GM12865 (cell line): ENCODE data around the gene GPM6B.

Source experiments
- DNase-seq: peaks from one replicate; pipeline ENCODE4 v3.0.0; 2010; ENCODE audit warnings: low read depth
- H3K4me3 ChIP-seq: 2 replicates; pipeline ENCODE4 v1.5.1; 2011; ENCODE audit warnings: mild to moderate bottlenecking, low read depth, low read length, control low read depth
- TF ChIP-seq, protein P1 (sequence below): IDR thresholded peaks from 2 replicates; pipeline ENCODE4 v1.5.1; 2011; ENCODE audit warnings: low read length, control low read depth, low read depth, inconsistent platforms; ENCODE audit not compliant: insufficient read depth; ENCODE audit errors: missing control alignments

Gene GPM6B

GRCh38 chrX:13761606-13762414, 55.1 kb downstream of the GPM6B start:
- H3K4me3 ChIP-seq: no peak overlapping the region
- TF ChIP-seq, protein P1, sequence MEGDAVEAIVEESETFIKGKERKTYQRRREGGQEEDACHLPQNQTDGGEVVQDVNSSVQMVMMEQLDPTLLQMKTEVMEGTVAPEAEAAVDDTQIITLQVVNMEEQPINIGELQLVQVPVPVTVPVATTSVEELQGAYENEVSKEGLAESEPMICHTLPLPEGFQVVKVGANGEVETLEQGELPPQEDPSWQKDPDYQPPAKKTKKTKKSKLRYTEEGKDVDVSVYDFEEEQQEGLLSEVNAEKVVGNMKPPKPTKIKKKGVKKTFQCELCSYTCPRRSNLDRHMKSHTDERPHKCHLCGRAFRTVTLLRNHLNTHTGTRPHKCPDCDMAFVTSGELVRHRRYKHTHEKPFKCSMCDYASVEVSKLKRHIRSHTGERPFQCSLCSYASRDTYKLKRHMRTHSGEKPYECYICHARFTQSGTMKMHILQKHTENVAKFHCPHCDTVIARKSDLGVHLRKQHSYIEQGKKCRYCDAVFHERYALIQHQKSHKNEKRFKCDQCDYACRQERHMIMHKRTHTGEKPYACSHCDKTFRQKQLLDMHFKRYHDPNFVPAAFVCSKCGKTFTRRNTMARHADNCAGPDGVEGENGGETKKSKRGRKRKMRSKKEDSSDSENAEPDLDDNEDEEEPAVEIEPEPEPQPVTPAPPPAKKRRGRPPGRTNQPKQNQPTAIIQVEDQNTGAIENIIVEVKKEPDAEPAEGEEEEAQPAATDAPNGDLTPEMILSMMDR: no peak
- DNase-seq: peak; percentile 78

GRCh38 chrX:13760426-13760825, 56.5 kb downstream of the GPM6B start:
- DNase-seq: no peak
- TF ChIP-seq, protein P1: no peak
- no peak overlapping the region for H3K4me3 ChIP-seq

GRCh38 chrX:13759152-13759718, 57.7 kb downstream of the GPM6B start:
- DNase-seq: peak; percentile 71
- H3K4me3 ChIP-seq: no peak overlapping the region
- TF ChIP-seq, protein P1: no peak

DNA sequence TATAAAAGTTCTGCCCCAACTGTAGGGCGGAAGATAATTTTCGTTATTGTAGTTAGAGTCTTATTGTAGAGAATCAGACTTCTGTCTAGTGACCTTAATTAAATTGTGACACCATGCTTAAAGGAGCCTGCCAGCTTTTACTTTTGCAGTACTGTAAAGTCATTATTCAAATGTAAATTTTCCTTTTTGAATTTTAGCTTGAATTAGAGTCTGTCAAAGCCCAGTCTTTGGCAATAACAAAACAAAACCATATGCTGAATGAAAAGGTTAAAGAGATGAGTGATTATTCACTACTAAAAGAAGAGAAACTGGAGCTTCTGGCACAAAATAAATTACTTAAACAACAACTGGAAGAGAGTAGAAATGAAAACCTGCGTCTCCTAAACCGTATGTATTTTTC, 60.5 kb downstream of the GPM6B start:
- no peak overlapping the region for H3K4me3 ChIP-seq
- TF ChIP-seq, protein P1: no peak
- DNase-seq: no peak

- H3K4me3 ChIP-seq: no peak overlapping the region
- TF ChIP-seq, protein P1: no peak
- DNase-seq: peak; percentile 51
These were observed 61.6 kb downstream of the GPM6B start for GRCh38 chrX:13755254-13755653.

GRCh38 chrX:13754765-13755164, 62.1 kb downstream of the GPM6B start:
- no peak for DNase-seq
- TF ChIP-seq, protein P1: no peak

More at GRCh38 chrX:13754765-13755164, 62.1 kb downstream of the GPM6B start:
- H3K4me3 ChIP-seq: no peak overlapping the region
